ENCODE data around the gene GSTT2.

The GSTT2 gene

GRCh38 chr22:24009227-24010017 lies 29.5 kb downstream of the GSTT2 start:
- no peak overlapping the region for H2AFZ ChIP-seq (ENCODE audit: low read length)
- no peaks in the 10 kb centered on the region; the same call in 1 of the 2 replicates for H3K36me3 ChIP-seq (ENCODE audit: insufficient read depth, low read length)

GRCh38 chr22:24010018-24010391 lies 30.1 kb downstream of the GSTT2 start:
- H3K4me2 ChIP-seq (ENCODE audit: low read length) = no peak overlapping the region
- no peaks in the 10 kb centered on the region for H4K20me1 ChIP-seq (ENCODE audit: insufficient read depth, low read length)
- peaks cover 21% of the 10 kb centered on the region for H3K4me1 ChIP-seq (ENCODE audit: insufficient read depth, low read length, severe bottlenecking)
- H3K4me3 ChIP-seq (ENCODE audit: low read depth, low read length, poor library complexity, severe bottlenecking) = no peak overlapping the region
- no peaks in the 10 kb centered on the region for H3K9me2 ChIP-seq (ENCODE audit: low read depth, low read length)
- H3K9ac ChIP-seq (ENCODE audit: low read length) = no peak overlapping the region
- no peak overlapping the region for H2AFZ ChIP-seq (ENCODE audit: low read length)
- TF ChIP-seq EZH2 (IDR thresholded peaks at IDR 0.05; ENCODE audit: borderline replicate concordance, low read length) (no peak), CTCF (IDR thresholded peaks at IDR 0.05; ENCODE audit: low read length) (no peak)
- no peaks in the 10 kb centered on the region for H3F3A ChIP-seq (ENCODE audit: insufficient read depth, low read length)
- no peak overlapping the region for H3K27ac ChIP-seq (ENCODE audit: low read depth, low read length, poor library complexity, severe bottlenecking)
- peaks cover 17% of the 10 kb centered on the region for H3K79me2 ChIP-seq (ENCODE audit: insufficient read depth, low read length)
- H3K36me3 ChIP-seq (ENCODE audit: insufficient read depth, low read length) = no peaks in the 10 kb centered on the region; the same call in 1 of the 2 replicates
- no peaks in the 10 kb centered on the region; the same call in 1 of the 2 replicates for H3K27me3 ChIP-seq (ENCODE audit: insufficient read depth, low read length)
- peaks cover 6% of the 10 kb centered on the region; the same call in 1 of the 2 replicates for H3K9me3 ChIP-seq (ENCODE audit: low read length)

More at GRCh38 chr22:24009227-24010017, 29.5 kb downstream of the GSTT2 start:
- H3K9me2 ChIP-seq (ENCODE audit: low read depth, low read length) = no peaks in the 10 kb centered on the region
- H3K27me3 ChIP-seq (ENCODE audit: insufficient read depth, low read length) = no peaks in the 10 kb centered on the region; the same call in 1 of the 2 replicates
- peaks cover 14% of the 10 kb centered on the region for H3K79me2 ChIP-seq (ENCODE audit: insufficient read depth, low read length)
- H3K9ac ChIP-seq (ENCODE audit: low read length) = no peak overlapping the region
- H3K4me3 ChIP-seq (ENCODE audit: low read depth, low read length, poor library complexity, severe bottlenecking) = no peak overlapping the region
- no peaks in the 10 kb centered on the region for H4K20me1 ChIP-seq (ENCODE audit: insufficient read depth, low read length)
- H3K9me3 ChIP-seq (ENCODE audit: low read length) = peaks cover 6% of the 10 kb centered on the region; the same call in 1 of the 2 replicates
- TF ChIP-seq CTCF (IDR thresholded peaks at IDR 0.05; ENCODE audit: low read length) (no peak), EZH2 (IDR thresholded peaks at IDR 0.05; ENCODE audit: borderline replicate concordance, low read length) (no peak)
- H3F3A ChIP-seq (ENCODE audit: insufficient read depth, low read length) = no peaks in the 10 kb centered on the region
- H3K27ac ChIP-seq (ENCODE audit: low read depth, low read length, poor library complexity, severe bottlenecking) = no peak overlapping the region
- H3K4me1 ChIP-seq (ENCODE audit: insufficient read depth, low read length, severe bottlenecking) = peaks cover 21% of the 10 kb centered on the region
- H3K4me2 ChIP-seq (ENCODE audit: low read length) = no peak overlapping the region

- H3K9me3 ChIP-seq (ENCODE audit: low read length) = peaks cover 13% of the 10 kb centered on the region
- H3K79me2 ChIP-seq (ENCODE audit: insufficient read depth, low read length) = peaks cover 24% of the 10 kb centered on the region
- H3K27me3 ChIP-seq (ENCODE audit: insufficient read depth, low read length) = no peaks in the 10 kb centered on the region; the same call in 1 of the 2 replicates
- H3K4me2 ChIP-seq (ENCODE audit: low read length) = peak overlapping the region; percentile 90
- H3F3A ChIP-seq (ENCODE audit: insufficient read depth, low read length) = no peaks in the 10 kb centered on the region
- peaks cover 9% of the 10 kb centered on the region for H3K36me3 ChIP-seq (ENCODE audit: insufficient read depth, low read length)
- peak overlapping the region; percentile 61 for H3K9ac ChIP-seq (ENCODE audit: low read length)
- peak overlapping the region; percentile 12 for H3K27ac ChIP-seq (ENCODE audit: low read depth, low read length, poor library complexity, severe bottlenecking)
- H3K4me1 ChIP-seq (ENCODE audit: insufficient read depth, low read length, severe bottlenecking) = peaks cover 21% of the 10 kb centered on the region
- H4K20me1 ChIP-seq (ENCODE audit: insufficient read depth, low read length) = no peaks in the 10 kb centered on the region
- H3K4me3 ChIP-seq (ENCODE audit: low read depth, low read length, poor library complexity, severe bottlenecking) = peak overlapping the region; percentile 68
- H3K9me2 ChIP-seq (ENCODE audit: low read depth, low read length) = no peaks in the 10 kb centered on the region
- TF ChIP-seq CTCF (IDR thresholded peaks at IDR 0.05; ENCODE audit: low read length) = no peak
- TF ChIP-seq EZH2 (IDR thresholded peaks at IDR 0.05; ENCODE audit: borderline replicate concordance, low read length) = no peak
- H2AFZ ChIP-seq (ENCODE audit: low read length) = no peak overlapping the region
These were observed 31.8 kb downstream of the GSTT2 start for GRCh38 chr22:24011735-24012068.
